ENCODE measurements around the gene ENO3. TPM values are rescaled to one million over a fixed set of nuclear protein-coding genes. Genes with fewer than 3 reads are reported as not detected.

Gene ENO3
- total RNA-seq, result 3.4 and 3.5 TPM in 2 replicates

DNA sequence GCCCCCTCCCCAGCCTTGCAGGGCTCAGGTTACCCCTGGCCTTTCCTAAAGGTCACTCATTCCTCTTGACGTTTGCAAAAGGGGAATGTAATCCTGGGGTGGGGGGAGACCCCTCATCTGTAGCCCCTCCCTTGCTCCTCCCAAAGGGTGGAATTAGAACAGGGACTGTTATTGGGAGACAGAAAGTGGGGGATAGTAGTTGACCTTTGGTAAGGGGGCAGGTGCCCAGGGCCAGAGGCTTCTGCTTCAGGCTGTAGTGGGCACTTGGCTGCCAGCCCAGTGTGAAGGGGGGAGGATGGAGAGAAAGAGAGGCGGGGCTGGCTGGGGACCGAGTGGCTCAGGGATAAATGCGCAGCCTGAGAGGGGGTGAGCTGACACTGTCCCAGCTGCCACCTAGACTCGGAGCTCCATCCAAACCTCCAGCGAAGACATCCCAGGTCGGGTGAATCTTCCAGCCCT lies at the start of gene ENO3:
Gene ENO3 (plus strand): TSS at position 374 of the 459 bp plus-strand sequence. CDS start 711 bp downstream, outside the sequence.

DNA sequence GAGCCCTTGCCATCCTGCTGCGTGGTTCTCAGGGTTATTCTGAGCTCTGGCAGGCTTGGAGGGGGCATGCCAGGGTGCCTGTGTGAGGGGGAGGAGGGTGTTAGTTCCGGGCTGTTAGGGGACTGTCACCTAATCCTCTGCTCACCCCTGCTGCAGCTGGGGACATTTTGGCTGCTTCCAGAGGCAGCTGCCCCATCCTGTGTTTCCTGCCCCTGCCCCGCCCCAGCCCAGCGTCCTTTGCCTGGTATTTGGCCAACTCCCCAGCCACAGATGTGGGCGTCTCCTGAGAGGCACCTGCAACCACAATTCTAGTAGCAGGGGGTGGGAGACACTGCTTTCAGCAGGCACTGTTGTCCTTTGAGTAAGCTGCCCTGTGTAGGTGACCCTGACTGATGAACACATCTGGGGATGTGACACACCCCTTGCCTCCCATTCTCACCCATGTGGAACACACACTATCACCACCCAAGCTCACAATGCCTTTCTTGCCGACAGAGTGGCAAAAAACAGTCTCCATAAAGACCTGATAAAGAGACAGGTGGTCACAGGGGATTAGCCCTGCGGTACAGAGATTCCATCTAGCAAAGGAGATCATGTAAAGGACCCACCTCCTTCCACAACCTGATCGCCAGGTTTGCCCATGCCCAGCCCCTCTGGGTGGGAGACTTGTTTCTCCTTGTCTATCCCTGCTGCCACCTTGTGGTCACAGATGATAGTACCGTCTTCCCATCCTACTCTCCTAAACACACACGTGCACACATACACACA lies 47.7 kb upstream of the ENO3 start, which contains the start of gene CHRNE:
Gene CHRNE (minus strand): TSS at position 48 of the 768 bp plus-strand sequence. CDS start 35 bp downstream, at position 13.

DNA sequence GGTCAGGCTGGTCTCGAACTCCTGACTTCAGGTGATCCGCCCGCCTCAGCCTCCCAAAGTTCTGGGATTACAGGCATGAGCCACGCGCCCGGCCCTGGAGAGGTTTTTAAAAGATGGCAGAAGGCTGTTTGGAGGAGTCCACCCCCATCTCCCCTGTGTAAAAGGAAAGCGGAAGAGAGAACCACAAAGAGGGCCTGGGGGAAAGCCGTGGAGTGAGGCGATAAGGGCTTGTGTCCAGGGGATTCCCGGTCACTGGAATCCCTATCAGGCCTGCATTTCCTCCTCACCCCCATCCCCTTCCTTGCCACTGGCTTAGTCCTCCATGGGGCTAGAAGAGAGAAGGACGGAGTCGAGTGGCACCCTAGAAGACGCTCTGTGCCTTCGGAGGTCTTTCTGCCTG lies 19.0 kb upstream of the ENO3 start, which contains the start of gene GP1BA:
Gene GP1BA (plus strand): TSS at position 315 of the 400 bp plus-strand sequence. CDS start 328 bp downstream, outside the sequence.

GRCh38 chr17:4939796-4940554 lies 10.9 kb upstream of the ENO3 start, which contains the start of the genes RNF167 and SLC25A11:
Gene RNF167, plus strand, starts transcription at chr17:4940268. Its CDS starts 642 bp downstream, at chr17:4940910.
Gene SLC25A11, minus strand, starts transcription at chr17:4940046. Its CDS starts 136 bp downstream, at chr17:4939910.

DNA sequence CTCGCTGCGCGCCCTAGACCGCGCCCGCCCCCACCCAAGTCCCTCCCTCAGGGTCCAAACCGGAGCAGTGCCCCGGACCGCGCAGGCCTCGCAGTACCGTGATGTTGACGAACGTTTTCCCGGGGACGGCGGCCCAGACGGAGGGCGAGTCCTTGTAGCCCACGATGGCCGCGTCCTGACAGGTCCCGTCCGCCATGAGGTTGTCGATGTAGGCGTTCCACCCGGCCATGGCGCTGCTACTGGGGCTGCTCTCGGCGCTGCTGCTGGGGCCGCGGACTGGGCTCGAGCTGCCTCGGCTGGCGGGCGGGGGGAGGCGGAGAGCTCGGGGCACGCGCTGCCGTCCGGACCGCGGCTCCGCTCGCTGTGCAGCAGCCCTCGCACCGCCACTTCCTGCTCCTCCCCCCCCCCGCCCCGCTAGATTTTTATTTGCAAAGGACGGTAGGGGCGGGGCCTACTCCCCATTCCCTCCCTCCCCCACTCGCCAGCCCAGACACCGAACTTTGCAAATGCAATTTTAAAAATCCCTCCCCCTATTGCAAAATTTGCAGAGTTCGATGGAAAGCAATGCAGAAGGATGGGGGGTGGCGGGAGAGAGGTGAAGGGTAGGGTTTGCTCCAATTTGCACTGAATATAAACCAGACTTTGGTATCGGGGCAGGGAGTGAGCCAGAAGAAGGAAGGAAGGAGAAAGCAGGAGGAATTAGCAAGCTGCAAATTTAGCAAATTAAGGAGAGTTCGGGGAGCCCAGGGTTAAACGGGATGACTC lies 2.6 kb upstream of the ENO3 start, which contains the start of gene PFN1:
Gene PFN1 (minus strand): TSS at position 365 of the 765 bp plus-strand sequence. CDS start 136 bp downstream, at position 229.

GRCh38 chr17:4967539-4968485 lies 16.9 kb downstream of the ENO3 start, which contains the start of gene SPAG7:
Gene SPAG7, minus strand, starts transcription at chr17:4967817. Its CDS starts 13 bp downstream, at chr17:4967804.

GRCh38 chr17:4986951-4987766 lies 36.2 kb downstream of the ENO3 start, which contains the start of gene CAMTA2:
Gene CAMTA2, minus strand, starts transcription at chr17:4987675. Its CDS starts 1,453 bp downstream, at chr17:4986222.

GRCh38 chr17:4997302-4998026 lies 46.5 kb downstream of the ENO3 start, which contains the start of the genes INCA1 and KIF1C:
Gene INCA1, minus strand, starts transcription at chr17:4997522. Its CDS starts 3,085 bp downstream, at chr17:4994437.
Gene KIF1C, plus strand, starts transcription at chr17:4997950. Its CDS starts 2,297 bp downstream, at chr17:5000247.

Other genes with a start within 250 kb of the ENO3 start
- gene PELP1, start 247.0 kb upstream of the ENO3 start, total RNA-seq, result 25.1 and 29.6 TPM in 2 replicates
- gene ARRB2, start 240.5 kb upstream of the ENO3 start, total RNA-seq, result 2.1 and 3.9 TPM in 2 replicates
- gene MED11, start 219.7 kb upstream of the ENO3 start, total RNA-seq, result 11.7 and 12.7 TPM in 2 replicates
- gene ZMYND15, start 211.3 kb upstream of the ENO3 start, total RNA-seq, result under 0.01 TPM in 2 replicates
- 0.58 and 2.0 TPM in 2 replicates for gene CXCL16, start 211.2 kb upstream of the ENO3 start, total RNA-seq
- not detected in 2 replicates for gene TM4SF5, start 179.2 kb upstream of the ENO3 start, total RNA-seq
- 0.38 TPM in 1 of 2 replicates, not detected in the other for gene VMO1, start 164.8 kb upstream of the ENO3 start, total RNA-seq
- 0.19 and 0.28 TPM in 2 replicates for gene GLTPD2, start 162.2 kb upstream of the ENO3 start, total RNA-seq
- gene PSMB6, start 155.0 kb upstream of the ENO3 start, total RNA-seq, result 95.3 and 252 TPM in 2 replicates
- gene PLD2, start 144.0 kb upstream of the ENO3 start, total RNA-seq, result 7.7 and 9.6 TPM in 2 replicates
- 24.7 and 27.6 TPM in 2 replicates for gene MINK1, start 117.8 kb upstream of the ENO3 start, total RNA-seq
- 2.5 and 5.9 TPM in 2 replicates for gene C17orf107, start 51.6 kb upstream of the ENO3 start, total RNA-seq
- 0.19 and 0.56 TPM in 2 replicates for gene CHRNE, start 48.0 kb upstream of the ENO3 start, total RNA-seq
- gene GP1BA, start 18.8 kb upstream of the ENO3 start, total RNA-seq, result not detected in 2 replicates
- 50.2 and 74.0 TPM in 2 replicates for gene SLC25A11, start 11.1 kb upstream of the ENO3 start, total RNA-seq
- 15.5 and 40.6 TPM in 2 replicates for gene RNF167, start 10.9 kb upstream of the ENO3 start, total RNA-seq
- gene PFN1, start 2.6 kb upstream of the ENO3 start, total RNA-seq, result 295 and 524 TPM in 2 replicates
- gene SPAG7, start 16.7 kb downstream of the ENO3 start, total RNA-seq, result 35.0 and 63.8 TPM in 2 replicates
- gene CAMTA2, start 36.6 kb downstream of the ENO3 start, total RNA-seq, result 2.9 and 3.4 TPM in 2 replicates
- gene INCA1, start 46.4 kb downstream of the ENO3 start, total RNA-seq, result 0.19 and 0.28 TPM in 2 replicates
- gene KIF1C, start 46.8 kb downstream of the ENO3 start, total RNA-seq, result 67.7 and 90.5 TPM in 2 replicates
- 0.28 TPM in 1 of 2 replicates, not detected in the other for gene SLC52A1, start 84.3 kb downstream of the ENO3 start, total RNA-seq
- 1.7 and 2.0 TPM in 2 replicates for gene ZFP3, start 127.3 kb downstream of the ENO3 start, total RNA-seq
- 6.3 and 6.5 TPM in 2 replicates for gene ZNF232, start 160.8 kb downstream of the ENO3 start, total RNA-seq
- under 0.01 TPM in 1 of 2 replicates, not detected in the other for gene USP6, start 164.9 kb downstream of the ENO3 start, total RNA-seq
- 8.2 and 12.1 TPM in 2 replicates for gene ZNF594, start 240.7 kb downstream of the ENO3 start, total RNA-seq